OCI-LY1 (cell line): ENCODE results near the gene EXD3.

ENCODE experiments used
- CTCF ChIP-seq: fragments of 200-600 bp; sonication (generic), shearing (Covaris generic); IDR thresholded peaks from 2 replicates; pipeline ENCODE4 v1.5.1; 2017; ENCODE audit warnings: mild to moderate bottlenecking, antibody characterized with exemption, low read length, moderate library complexity, mixed read lengths
- EZH2 ChIP-seq: fragments of 200-600 bp; sonication (generic), shearing (Covaris generic); IDR thresholded peaks from 2 replicates; pipeline ENCODE4 v1.8.0; 2017; ENCODE audit warnings: borderline replicate concordance, mixed run types, mild to moderate bottlenecking, antibody characterized with exemption, low read length, moderate library complexity, mixed read lengths

GRCh38 chr9:137325124-137325523 is 97.8 kb downstream of the EXD3 start:
- TF ChIP-seq CTCF (no peak), EZH2 (no peak)
